ENCODE measurements around the gene HEXB.

DNA sequence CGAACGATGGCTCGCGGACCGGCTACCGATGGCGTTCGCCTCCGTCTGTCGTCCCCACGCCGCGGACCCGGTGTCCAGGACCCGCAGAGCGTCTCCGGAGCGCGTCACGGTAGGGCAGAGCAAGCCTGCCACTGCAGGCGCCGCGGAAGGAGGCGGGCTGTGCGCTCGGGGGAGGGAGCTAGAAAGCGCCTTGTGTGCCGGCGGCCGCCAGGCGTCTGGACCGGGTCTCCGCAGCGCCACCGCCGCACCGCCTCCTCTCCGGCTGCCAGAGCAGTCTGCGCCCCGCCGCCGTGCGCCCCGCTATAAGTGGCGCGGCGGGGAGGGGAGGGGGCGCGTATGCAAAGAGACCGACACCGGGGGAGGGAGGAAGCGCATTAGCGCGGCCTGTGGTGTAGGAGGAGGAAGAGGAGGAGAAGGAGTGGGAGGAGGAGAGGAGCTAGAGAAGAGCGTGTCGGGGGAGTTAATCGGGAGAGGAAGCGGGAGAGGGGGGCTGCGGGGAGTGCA, 44.5 kb upstream of the HEXB start, which contains the start of gene ENC1:
- TF ChIP-seq POLR2A (IDR thresholded peaks at IDR 0.05) (no peak), CTCF (IDR thresholded peaks at IDR 0.05) (peak; percentile 36 to 74 (median 70))
